Esophagus muscularis mucosa (tissue), 4 donors: Measurements from ENCODE around the gene HOXA10. TPM values are rescaled to one million over a fixed set of nuclear protein-coding genes. Genes with fewer than 3 reads are reported as not detected.

ENCODE experiments used
- DNase-seq: peaks from one replicate; pipeline ENCODE4 v3.0.0-alpha.2; 2017; ENCODE audit errors: extremely low spot score
- H3K27ac ChIP-seq, 4 donors: fragments of 200-600 bp; sonication (generic); replicated peaks in 1 of 4; 1 replicate in 3 of 4; 2 replicates in 1 of 4; pipeline ENCODE4 v1.5.1; 2016 to 2019; ENCODE audit warnings: mild to moderate bottlenecking in 1 of 4
- H3K27me3 ChIP-seq, 4 donors: fragments of 200-600 bp; sonication (generic); one replicate each; pipeline versions ENCODE4 v1.5.1 to v1.6.0; 2016 to 2019
- H3K36me3 ChIP-seq, 4 donors: fragments of 200-600 bp; sonication (generic); one replicate each; pipeline ENCODE4 v1.5.1; 2016 to 2019
- H3K4me1 ChIP-seq, 4 donors: fragments of 200-600 bp; sonication (generic); one replicate each; pipeline ENCODE4 v1.5.1; 2016 to 2019
- H3K4me3 ChIP-seq, 4 donors: fragments of 200-600 bp; sonication (generic); 1 replicate in 2 of 4; 2 replicates in 2 of 4; pipeline ENCODE4 v1.5.1; 2016 to 2019; ENCODE audit warnings: mild to moderate bottlenecking in 4 of 4, moderate library complexity in 1 of 4
- H3K9me3 ChIP-seq, 4 donors: fragments of 200-600 bp; sonication (generic); 1 replicate in 3 of 4; 2 replicates in 1 of 4; pipeline ENCODE4 v1.5.1; 2016 to 2019
- CTCF ChIP-seq, 3 experiments: fragments of 200-600 bp in 2 of 3; fragments of 450-650 bp in 1 of 3; sonication (generic) in 2 of 3; IDR thresholded peaks; one replicate each; pipeline ENCODE4 v1.5.1; 2017 to 2019; ENCODE audit warnings: antibody characterized with exemption in 3 of 3, mild to moderate bottlenecking in 2 of 3, moderate library complexity in 1 of 3
- EP300 ChIP-seq: sonication (generic); formaldehyde crosslinking; IDR thresholded peaks from one replicate; pipeline ENCODE4 v1.6.1; 2017; ENCODE audit warnings: antibody characterized with exemption
- POLR2A ChIP-seq: fragments of 450-650 bp; IDR thresholded peaks from one replicate; pipeline ENCODE4 v1.6.1; 2017; ENCODE audit warnings: antibody characterized with exemption, moderate library complexity, mild to moderate bottlenecking, low read depth
- POLR2AphosphoS5 ChIP-seq, 2 donors: sonication (generic); formaldehyde crosslinking; IDR thresholded peaks; one replicate each; pipeline ENCODE4 v1.6.1; 2017; ENCODE audit warnings: antibody characterized with exemption in 2 of 2
- WGBS: methylation state at CpG from one replicate; pipeline ENCODE4 v1.1.5; 2018; 5-methylcytosine and 5-hydroxymethylcytosine counted together
- intact Hi-C: fragments of 100-400 bp; cut with DNase I; formaldehyde crosslinking; loops from one replicate; pipeline ENCODE4 v1.15.1; 2023
- total RNA-seq, 4 donors: library from RNA; depleted of rRNA; stranded (reverse); fragments of >200 nt; gene quantifications; one replicate each; pipeline versions ENCODE4 v1.1.0 to v1.2.1, GENCODE V29; 2016

HOXA10 gene
- total RNA-seq, 4 donors from 2014 or later = not detected

DNA sequence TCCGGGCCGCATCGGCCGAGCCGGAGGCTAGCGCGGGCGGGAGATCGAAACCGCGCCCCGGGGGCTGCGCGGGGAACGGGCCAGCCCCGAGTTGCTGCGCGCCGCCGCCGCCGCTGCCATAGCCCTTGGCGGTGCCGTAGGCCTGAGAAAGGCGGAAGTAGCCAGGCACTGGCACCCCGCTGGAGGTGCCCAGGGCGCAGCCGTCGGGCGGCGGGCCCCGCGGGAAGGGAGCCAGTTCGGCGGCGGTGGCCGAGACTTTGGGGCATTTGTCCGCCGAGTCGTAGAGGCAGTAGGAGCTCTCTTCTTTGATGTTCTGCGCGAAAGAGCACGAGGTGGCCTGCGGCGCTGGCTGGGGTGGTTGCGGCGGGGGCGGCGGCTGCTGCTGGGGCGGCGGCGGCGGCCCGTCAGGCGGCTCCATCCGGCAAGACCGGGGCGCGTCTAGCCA is 587 bp downstream of the HOXA10 start:
- Histone ChIP-seq H3K9me3 (no peaks in the 10 kb centered on the region), H3K36me3 (no peaks in the 10 kb centered on the region), H3K4me3 (peak overlapping the region; percentile 45 to 59 (median 49)), H3K27me3 (peaks cover 40 to 100% (median 97%) of the 10 kb centered on the region in 4 donors), H3K27ac (no peak overlapping the region), H3K4me1 (peaks cover 26 to 50% (median 41%) of the 10 kb centered on the region in 4 donors)
- 0% methylated on average over 4 of the region's 59 CpGs for WGBS
- TF ChIP-seq POLR2AphosphoS5 (IDR thresholded peaks at IDR 0.05) = no peak
- no peak for TF ChIP-seq CTCF (IDR thresholded peaks at IDR 0.05)
- no peak for TF ChIP-seq EP300
- TF ChIP-seq POLR2A = no peak
- DNase-seq = no peak
- intact Hi-C loops = no loop called here

DNA sequence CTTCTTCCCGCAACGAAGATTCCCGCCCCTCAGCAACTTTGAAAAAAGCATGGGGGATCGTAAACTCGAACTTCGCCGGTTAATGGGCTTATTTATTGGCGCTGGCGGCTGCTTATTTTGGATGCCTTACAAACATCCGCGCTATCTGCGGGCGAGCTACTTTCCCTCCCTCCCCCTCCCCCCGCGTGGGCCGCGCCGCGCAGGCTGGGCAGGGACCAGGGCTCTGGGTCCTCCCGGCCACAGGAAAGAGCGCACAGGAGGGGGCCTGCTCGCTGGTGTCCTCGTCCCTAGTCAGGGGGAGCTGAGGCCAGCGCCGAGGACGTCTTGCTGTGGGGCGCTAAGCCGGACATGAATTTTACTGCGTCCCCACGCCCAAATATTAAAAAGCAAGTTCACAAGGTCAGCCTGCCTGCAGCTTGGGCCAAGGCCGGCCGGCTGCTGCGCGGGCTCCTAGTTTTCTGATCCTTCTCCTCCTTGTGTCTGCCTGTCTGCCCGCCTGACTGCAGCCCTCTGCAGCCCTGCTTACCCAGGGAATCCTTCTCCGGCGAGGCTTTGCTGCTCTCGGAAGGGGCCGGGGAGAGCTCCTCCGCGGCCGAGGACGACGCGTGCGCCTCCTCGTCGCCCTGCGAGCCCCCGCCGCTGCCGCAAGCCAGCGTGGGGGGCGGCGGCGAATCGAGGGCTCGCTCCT is 1.2 kb downstream of the HOXA10 start:
- TF ChIP-seq CTCF (IDR thresholded peaks at IDR 0.05) (no peak), POLR2A (no peak), POLR2AphosphoS5 (IDR thresholded peaks at IDR 0.05) (no peak), EP300 (no peak)
- no peaks in the 10 kb centered on the region for H3K9me3 ChIP-seq
- H3K4me1 ChIP-seq = peaks cover 26 to 50% (median 41%) of the 10 kb centered on the region in 4 donors
- 6% methylated on average over 33 of the region's 58 CpGs for WGBS
- H3K4me3 ChIP-seq = peak overlapping the region; percentile 45 to 59 (median 49)
- intact Hi-C loops = no loop called here
- no peak overlapping the region for H3K27ac ChIP-seq
- no peaks in the 10 kb centered on the region for H3K36me3 ChIP-seq
- DNase-seq = no peak
- H3K27me3 ChIP-seq = peaks cover 40 to 100% (median 97%) of the 10 kb centered on the region in 4 donors

DNA sequence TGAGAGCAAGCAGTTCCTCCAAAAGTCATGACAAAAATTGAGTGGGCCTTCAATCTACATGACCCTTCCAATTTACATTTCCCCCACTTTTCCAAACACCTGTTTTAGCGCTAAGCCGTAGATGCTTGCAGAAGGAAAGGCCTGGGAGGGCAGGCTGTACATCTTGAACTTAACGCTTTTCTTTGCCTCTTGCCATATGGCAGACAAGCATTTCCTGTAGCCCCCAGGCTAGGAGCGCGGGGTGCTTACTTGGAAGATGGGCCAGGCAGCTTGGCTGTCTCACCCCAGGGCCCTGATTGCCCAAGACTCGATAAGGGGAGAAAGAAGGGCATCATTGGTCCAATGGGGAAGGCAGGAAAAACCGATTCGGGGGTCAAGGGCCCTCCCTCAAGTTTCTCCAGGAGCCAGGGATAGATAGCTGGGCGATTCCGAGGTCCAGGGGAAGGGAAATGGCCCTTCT is 1.8 kb downstream of the HOXA10 start:
- no peaks in the 10 kb centered on the region for H3K9me3 ChIP-seq
- H3K4me3 ChIP-seq = peak overlapping the region in 1 of 4 donors; percentile 59
- H3K4me1 ChIP-seq = peaks cover 26 to 50% (median 41%) of the 10 kb centered on the region in 4 donors
- 29% methylated on average over 10 of the region's 10 CpGs for WGBS
- intact Hi-C loops = no loop called here
- H3K36me3 ChIP-seq = no peaks in the 10 kb centered on the region
- no peak for DNase-seq
- no peak overlapping the region for H3K27ac ChIP-seq
- H3K27me3 ChIP-seq = peaks cover 40 to 100% (median 97%) of the 10 kb centered on the region in 4 donors
- TF ChIP-seq CTCF (IDR thresholded peaks at IDR 0.05) (no peak), EP300 (no peak), POLR2AphosphoS5 (IDR thresholded peaks at IDR 0.05) (no peak), POLR2A (no peak)

- DNase-seq = no peak
These were observed 2.3 kb downstream of the HOXA10 start for GRCh38 chr7:27171637-27172314.

More at GRCh38 chr7:27171637-27172314, 2.3 kb downstream of the HOXA10 start:
- no peaks in the 10 kb centered on the region for H3K9me3 ChIP-seq
- peaks cover 26 to 55% (median 45%) of the 10 kb centered on the region in 4 donors for H3K4me1 ChIP-seq
- no peak overlapping the region for H3K4me3 ChIP-seq
- intact Hi-C loops = no loop called here
- TF ChIP-seq POLR2A (no peak), POLR2AphosphoS5 (IDR thresholded peaks at IDR 0.05) (no peak), EP300 (no peak), CTCF (IDR thresholded peaks at IDR 0.05) (no peak)
- no peaks in the 10 kb centered on the region for H3K36me3 ChIP-seq
- no peak overlapping the region for H3K27ac ChIP-seq
- peaks cover 39 to 100% (median 99%) of the 10 kb centered on the region in 4 donors for H3K27me3 ChIP-seq
- WGBS = 8% methylated on average over 30 of the region's 30 CpGs
